H9 (cell line): ENCODE results near the gene LBHD2. TPM values are rescaled to one million over a fixed set of nuclear protein-coding genes. Genes with fewer than 3 reads are reported as not detected.
A peak's percentile ranks its signal among the peaks of the same experiment; 100 is the strongest.

Experiments
- DNase-seq: peaks from one replicate; pipeline ENCODE4 v3.0.0-alpha.2; 2017
- H2AFZ ChIP-seq: one replicate; pipeline ENCODE4 v1.6.1; 2013; ENCODE audit warnings: mild to moderate bottlenecking, low read length, control low read depth, moderate library complexity
- H2AK5ac ChIP-seq: 2 replicates; pipeline ENCODE4 v1.6.1; 2013; ENCODE audit warnings: low read length, control low read depth, mixed read lengths; ENCODE audit not compliant: insufficient read length
- H2BK120ac ChIP-seq: one replicate; pipeline ENCODE4 v1.6.1; 2013; ENCODE audit warnings: low read depth, mild to moderate bottlenecking, low read length, control low read depth, inconsistent platforms; ENCODE audit not compliant: poor library complexity, severe bottlenecking
- H2BK12ac ChIP-seq: 2 replicates; pipeline ENCODE4 v1.6.1; 2013; ENCODE audit warnings: low read length, control low read depth, mixed read lengths, low read depth; ENCODE audit not compliant: insufficient read length
- H2BK15ac ChIP-seq: 2 replicates; pipeline ENCODE4 v1.6.1; 2013; ENCODE audit warnings: low read depth, low read length, control low read depth
- H2BK20ac ChIP-seq: one replicate; pipeline ENCODE4 v1.6.1; 2013; ENCODE audit warnings: low read depth, mild to moderate bottlenecking, low read length, control low read depth, inconsistent platforms; ENCODE audit not compliant: poor library complexity, severe bottlenecking
- H2BK5ac ChIP-seq: 2 replicates; pipeline ENCODE4 v1.6.1; 2013; ENCODE audit warnings: low read length, control low read depth, mixed read lengths; ENCODE audit not compliant: insufficient read length
- H3K14ac ChIP-seq: 2 replicates; pipeline ENCODE4 v1.6.1; 2013; ENCODE audit warnings: low read length, control low read depth; ENCODE audit not compliant: insufficient read depth
- H3K18ac ChIP-seq: 2 replicates; pipeline ENCODE4 v1.6.1; 2013; ENCODE audit warnings: low read depth, mild to moderate bottlenecking, mixed read lengths, low read length, control low read depth; ENCODE audit not compliant: insufficient read length
- H3K23ac ChIP-seq: 2 replicates; pipeline ENCODE4 v1.6.1; 2013; ENCODE audit warnings: low read length, control low read depth, mixed read lengths, low read depth; ENCODE audit not compliant: insufficient read length
- H3K23me2 ChIP-seq: 2 replicates; pipeline ENCODE4 v1.6.1; 2013; ENCODE audit warnings: low read depth, mild to moderate bottlenecking, mixed read lengths, low read length, control low read depth; ENCODE audit not compliant: insufficient read length, poor library complexity, severe bottlenecking
- H3K27ac ChIP-seq: 2 replicates; pipeline ENCODE4 v1.5.1; 2013; ENCODE audit warnings: low read length, control low read depth, mixed read lengths, low read depth; ENCODE audit not compliant: insufficient read length
- H3K27me3 ChIP-seq: 2 replicates; pipeline ENCODE4 v1.6.1; 2013; ENCODE audit warnings: low read length, control low read depth, inconsistent platforms; ENCODE audit not compliant: insufficient read depth
- H3K4ac ChIP-seq: 2 replicates; pipeline ENCODE4 v1.6.1; 2013; ENCODE audit warnings: low read depth, mild to moderate bottlenecking, control low read depth, inconsistent platforms, low read length, moderate library complexity
- H3K4me1 ChIP-seq: 2 replicates; pipeline ENCODE4 v1.6.1; 2013; ENCODE audit warnings: low read length, control low read depth, inconsistent platforms; ENCODE audit not compliant: insufficient read depth
- H3K4me2 ChIP-seq: 2 replicates; pipeline ENCODE4 v1.6.1; 2013; ENCODE audit warnings: low read length, control low read depth, mixed read lengths; ENCODE audit not compliant: insufficient read length, insufficient read depth
- H3K56ac ChIP-seq: 2 replicates; pipeline ENCODE4 v1.6.1; 2013; ENCODE audit warnings: low read depth, mild to moderate bottlenecking, mixed read lengths, low read length, control low read depth; ENCODE audit not compliant: insufficient read length
- H3K79me1 ChIP-seq: 2 replicates; pipeline ENCODE4 v1.6.1; 2013; ENCODE audit warnings: low read depth, mild to moderate bottlenecking, moderate library complexity, low read length, control low read depth, inconsistent platforms; ENCODE audit not compliant: insufficient read depth, poor library complexity, severe bottlenecking
- H3K79me2 ChIP-seq: 2 replicates; pipeline ENCODE4 v1.6.1; 2013; ENCODE audit warnings: low read length, control low read depth, inconsistent platforms; ENCODE audit not compliant: insufficient read depth
- H3K9ac ChIP-seq: 2 replicates; pipeline ENCODE4 v1.6.1; 2013; ENCODE audit warnings: low read length, control low read depth, mixed read lengths; ENCODE audit not compliant: insufficient read length; ENCODE audit errors: extremely low read depth
- H3K9me3 ChIP-seq: one replicate; pipeline ENCODE4 v1.6.1; 2013; ENCODE audit warnings: low read depth, low read length, inconsistent platforms; ENCODE audit not compliant: control insufficient read depth
- H3T11ph ChIP-seq: one replicate; pipeline ENCODE4 v1.6.1; 2013; ENCODE audit warnings: mild to moderate bottlenecking, low read length, control low read depth, inconsistent platforms
- H4K20me1 ChIP-seq: one replicate; pipeline ENCODE4 v1.6.1; 2013; ENCODE audit not compliant: control insufficient read depth, insufficient read length, insufficient read depth
- H4K5ac ChIP-seq: 2 replicates; pipeline ENCODE4 v1.6.1; 2013; ENCODE audit warnings: low read depth, mild to moderate bottlenecking, mixed read lengths, low read length, control low read depth; ENCODE audit not compliant: insufficient read length
- H4K8ac ChIP-seq: replicated peaks from 2 replicates; pipeline ENCODE4 v1.6.1; 2013; ENCODE audit warnings: low read length, control low read depth, mixed read lengths, low read depth; ENCODE audit not compliant: insufficient read length
- H4K91ac ChIP-seq: 2 replicates; pipeline ENCODE4 v1.6.1; 2013; ENCODE audit warnings: low read depth, mild to moderate bottlenecking, moderate library complexity, mixed read lengths, low read length, control low read depth; ENCODE audit not compliant: insufficient read length
- H3K27ac Mint-ChIP-seq, 3 experiments: 2 replicates in 2 of 3; 3 replicates in 1 of 3; pipeline ENCODE4 v1.8.0; 2020 to 2021; ENCODE audit warnings: mixed read lengths in 3 of 3, mild to moderate bottlenecking in 1 of 3, moderate library complexity in 1 of 3
- H3K27me3 Mint-ChIP-seq: 2 replicates; pipeline ENCODE4 v1.8.0; 2021; ENCODE audit warnings: low read depth, mild to moderate bottlenecking, moderate library complexity, mixed read lengths
- H3K36me3 Mint-ChIP-seq, 3 experiments: 2 replicates in 2 of 3; 3 replicates in 1 of 3; pipeline ENCODE4 v1.8.0; 2020 to 2021; ENCODE audit warnings: low read depth in 3 of 3, mixed read lengths in 3 of 3; ENCODE audit not compliant: insufficient read depth in 1 of 3
- H3K4me1 Mint-ChIP-seq, 2 experiments: 2 replicates each; pipeline ENCODE4 v1.8.0; 2020; ENCODE audit warnings: mixed read lengths in 2 of 2
- H3K4me3 Mint-ChIP-seq, 2 experiments: 2 replicates in 1 of 2; 3 replicates in 1 of 2; pipeline ENCODE4 v1.8.0; 2020 to 2021; ENCODE audit warnings: mild to moderate bottlenecking in 2 of 2, mixed read lengths in 2 of 2, moderate library complexity in 1 of 2
- H3K9me3 Mint-ChIP-seq, 2 experiments: 2 replicates in 1 of 2; 3 replicates in 1 of 2; pipeline ENCODE4 v1.8.0; 2020; ENCODE audit warnings: mild to moderate bottlenecking in 2 of 2, mixed read lengths in 2 of 2, moderate library complexity in 1 of 2
- WGBS: extraction: QIAGEN DNeasy Blood & Tissue Kit; methylation state at CpG from one replicate; pipeline ENCODE4 v1.1.7; 2013; ENCODE audit warnings: missing lambda C conversion rate, low lambda C conversion rate, mixed read lengths; ENCODE audit not compliant: insufficient read length; ENCODE audit errors: extremely low coverage; 5-methylcytosine and 5-hydroxymethylcytosine counted together
- total RNA-seq: library from RNA; stranded (reverse); gene quantifications from 2 replicates; pipeline ENCODE4 v1.2.1, GENCODE V29; 2021
- TF ChIP-seq, protein P1 (sequence below): fragments of 200-600 bp; sonication (generic); conservative IDR thresholded peaks from 3 replicates; pipeline ENCODE4 v1.8.0; 2021; ENCODE audit warnings: antibody characterized with exemption, mild to moderate bottlenecking

LBHD2 gene
- total RNA-seq, 1 experiment from 2014 or later = not detected

DNA sequence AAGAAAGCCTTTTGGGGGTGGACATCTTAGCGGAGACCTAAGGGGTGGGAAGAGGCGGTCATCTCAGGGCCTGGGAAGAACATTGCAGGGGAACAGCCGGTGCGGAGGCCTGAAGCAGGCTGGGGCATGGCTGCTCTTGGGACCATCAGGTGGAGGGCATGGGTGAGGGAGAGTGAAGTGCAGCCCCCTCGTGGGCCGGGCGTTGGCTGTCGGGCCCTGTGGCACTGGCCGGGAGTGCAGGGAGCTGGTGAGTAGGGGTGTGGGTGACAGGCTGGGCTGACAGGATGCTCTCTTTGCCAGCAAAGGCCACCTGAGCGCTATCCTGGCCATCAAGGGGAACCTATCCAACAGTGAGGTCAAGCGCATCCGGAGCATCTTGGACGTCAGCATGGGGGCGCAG, 50.9 kb downstream of the LBHD2 start:
- no peak overlapping the region for H3K4ac ChIP-seq
- H3K23ac ChIP-seq = no peak overlapping the region
- H3K18ac ChIP-seq = no peak overlapping the region
- no peak overlapping the region for H3T11ph ChIP-seq
- no peaks in the 10 kb centered on the region for H4K20me1 ChIP-seq
- H2AFZ ChIP-seq = no peak overlapping the region
- no peak overlapping the region for H3K56ac ChIP-seq
- WGBS = no CpG with 5 or more reads among the region's 14 CpGs
- H3K36me3 Mint-ChIP-seq = peaks cover 9 to 33% (median 17%) of the 10 kb centered on the region in 3 experiments; a peak in 5 of 7 replicates
- peaks cover 3% of the 10 kb centered on the region for H3K27me3 Mint-ChIP-seq
- no peak overlapping the region for H3K4me3 Mint-ChIP-seq
- peaks cover 8% of the 10 kb centered on the region for H3K23me2 ChIP-seq
- no peak overlapping the region for H4K5ac ChIP-seq
- no peak overlapping the region for H2BK5ac ChIP-seq
- peaks cover 16 to 33% of the 10 kb centered on the region in 2 experiments for H3K4me1 Mint-ChIP-seq
- H3K4me2 ChIP-seq = no peak overlapping the region
- H2BK15ac ChIP-seq = no peak overlapping the region
- H3K14ac ChIP-seq = no peak overlapping the region
- H4K91ac ChIP-seq = no peak overlapping the region
- no peak overlapping the region for H3K27ac ChIP-seq
- H2AK5ac ChIP-seq = no peak overlapping the region
- no peaks in the 10 kb centered on the region for H3K79me1 ChIP-seq
- TF ChIP-seq, protein P1, sequence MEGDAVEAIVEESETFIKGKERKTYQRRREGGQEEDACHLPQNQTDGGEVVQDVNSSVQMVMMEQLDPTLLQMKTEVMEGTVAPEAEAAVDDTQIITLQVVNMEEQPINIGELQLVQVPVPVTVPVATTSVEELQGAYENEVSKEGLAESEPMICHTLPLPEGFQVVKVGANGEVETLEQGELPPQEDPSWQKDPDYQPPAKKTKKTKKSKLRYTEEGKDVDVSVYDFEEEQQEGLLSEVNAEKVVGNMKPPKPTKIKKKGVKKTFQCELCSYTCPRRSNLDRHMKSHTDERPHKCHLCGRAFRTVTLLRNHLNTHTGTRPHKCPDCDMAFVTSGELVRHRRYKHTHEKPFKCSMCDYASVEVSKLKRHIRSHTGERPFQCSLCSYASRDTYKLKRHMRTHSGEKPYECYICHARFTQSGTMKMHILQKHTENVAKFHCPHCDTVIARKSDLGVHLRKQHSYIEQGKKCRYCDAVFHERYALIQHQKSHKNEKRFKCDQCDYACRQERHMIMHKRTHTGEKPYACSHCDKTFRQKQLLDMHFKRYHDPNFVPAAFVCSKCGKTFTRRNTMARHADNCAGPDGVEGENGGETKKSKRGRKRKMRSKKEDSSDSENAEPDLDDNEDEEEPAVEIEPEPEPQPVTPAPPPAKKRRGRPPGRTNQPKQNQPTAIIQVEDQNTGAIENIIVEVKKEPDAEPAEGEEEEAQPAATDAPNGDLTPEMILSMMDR = no peak
- no peak overlapping the region for H3K9ac ChIP-seq
- H3K9me3 Mint-ChIP-seq = no peaks in the 10 kb centered on the region; a peak in 1 of 5 replicates
- no peaks in the 10 kb centered on the region; the same call in 1 of the 2 replicates for H3K4me1 ChIP-seq
- DNase-seq = no peak
- H3K27ac Mint-ChIP-seq = peak overlapping the region in 2 of 3 experiments; percentile 7 to 46; a peak in 2 of 7 replicates
- no peaks in the 10 kb centered on the region for H3K27me3 ChIP-seq
- no peak overlapping the region for H2BK12ac ChIP-seq
- H2BK20ac ChIP-seq = no peak overlapping the region
- no peaks in the 10 kb centered on the region for H3K79me2 ChIP-seq
- H4K8ac ChIP-seq = no peak overlapping the region
- no peaks in the 10 kb centered on the region for H3K9me3 ChIP-seq
- H2BK120ac ChIP-seq = no peak overlapping the region
